Tongue (tissue), 2 donors: ENCODE results near the gene SOX8. TPM values are rescaled to one million over a fixed set of nuclear protein-coding genes. Genes with fewer than 3 reads are reported as not detected.

Experiments used
- DNase-seq: peaks from one replicate; pipeline ENCODE4 v3.0.0-alpha.2; 2015
- total RNA-seq: library from RNA; depleted of rRNA; stranded (reverse); fragments of >200 nt; gene quantifications from one replicate; pipeline ENCODE4 v1.2.3, GENCODE V29; 2014

Gene SOX8
- total RNA-seq, 1 donor from 2014 or later = 55.6 TPM

DNA sequence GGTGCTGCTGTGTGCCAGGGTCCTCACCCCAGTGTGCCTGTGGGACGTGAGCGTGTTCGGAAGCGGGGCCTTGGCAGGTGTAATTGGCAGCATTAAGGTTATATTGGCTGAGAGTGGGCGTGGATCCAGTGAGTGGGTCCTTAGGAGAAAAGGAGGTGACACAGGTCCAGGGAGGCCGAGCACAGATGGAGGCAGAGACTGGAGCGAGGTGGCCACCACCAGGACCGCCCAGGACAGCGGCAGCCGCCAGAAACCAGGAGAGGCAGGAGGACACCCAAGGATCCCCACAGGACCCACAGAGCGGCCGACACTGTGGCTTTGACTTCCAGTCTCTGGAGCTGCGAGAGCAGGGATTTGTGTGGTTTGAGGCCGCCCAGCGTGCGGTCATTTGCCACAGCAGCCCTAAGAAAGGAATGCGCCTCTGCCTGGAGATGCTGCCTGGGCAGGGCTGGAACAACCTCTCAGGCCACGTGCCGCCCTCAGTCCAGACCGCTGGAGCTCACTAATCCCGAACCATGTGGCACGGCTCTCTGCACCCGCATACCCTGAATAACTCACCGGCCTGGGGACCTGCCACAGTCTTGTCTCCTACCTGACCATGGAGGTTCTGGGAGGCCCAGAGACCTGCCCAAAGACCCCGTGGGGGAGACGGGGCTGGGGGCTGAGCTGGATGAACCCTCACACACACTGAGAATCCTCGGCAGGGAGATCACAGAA lies 45.4 kb downstream of the SOX8 start:
- peak; percentile 46 for DNase-seq

DNA sequence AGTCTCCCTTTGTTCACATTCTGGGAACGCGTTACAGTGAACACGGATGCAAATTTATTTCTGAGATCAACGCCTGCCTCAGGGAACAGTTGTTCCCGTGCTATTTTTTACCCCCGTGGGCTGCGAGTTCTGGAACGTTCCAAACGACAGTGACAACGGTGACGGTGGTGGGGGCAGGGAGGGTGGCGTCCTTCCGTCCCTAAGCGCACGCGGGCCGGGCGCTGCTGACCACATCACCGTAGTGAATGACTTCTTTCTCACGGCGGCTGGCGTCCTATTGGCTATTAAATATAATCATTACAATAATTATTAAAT lies 45.9 kb downstream of the SOX8 start:
- no peak for DNase-seq

DNA sequence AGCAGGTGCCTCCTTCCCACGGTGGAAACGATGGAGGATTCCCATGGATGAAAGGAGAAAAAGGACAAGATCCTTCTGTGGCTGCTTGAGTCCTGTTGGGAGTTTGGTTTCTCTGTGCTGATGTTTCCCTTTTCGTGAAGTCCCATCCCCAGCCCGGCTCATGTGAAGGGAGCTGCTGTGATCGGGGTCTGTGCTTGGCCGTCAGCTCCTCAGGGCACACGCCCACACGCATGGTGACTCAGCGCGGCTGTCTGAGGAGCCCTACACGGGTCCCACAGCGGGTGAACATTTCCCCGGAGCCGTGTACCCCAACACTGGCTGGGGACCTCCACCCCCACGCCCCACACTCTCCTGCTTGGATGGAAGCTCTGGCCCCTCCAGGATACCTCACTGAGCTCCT lies 46.5 kb downstream of the SOX8 start:
- no peak for DNase-seq

DNA sequence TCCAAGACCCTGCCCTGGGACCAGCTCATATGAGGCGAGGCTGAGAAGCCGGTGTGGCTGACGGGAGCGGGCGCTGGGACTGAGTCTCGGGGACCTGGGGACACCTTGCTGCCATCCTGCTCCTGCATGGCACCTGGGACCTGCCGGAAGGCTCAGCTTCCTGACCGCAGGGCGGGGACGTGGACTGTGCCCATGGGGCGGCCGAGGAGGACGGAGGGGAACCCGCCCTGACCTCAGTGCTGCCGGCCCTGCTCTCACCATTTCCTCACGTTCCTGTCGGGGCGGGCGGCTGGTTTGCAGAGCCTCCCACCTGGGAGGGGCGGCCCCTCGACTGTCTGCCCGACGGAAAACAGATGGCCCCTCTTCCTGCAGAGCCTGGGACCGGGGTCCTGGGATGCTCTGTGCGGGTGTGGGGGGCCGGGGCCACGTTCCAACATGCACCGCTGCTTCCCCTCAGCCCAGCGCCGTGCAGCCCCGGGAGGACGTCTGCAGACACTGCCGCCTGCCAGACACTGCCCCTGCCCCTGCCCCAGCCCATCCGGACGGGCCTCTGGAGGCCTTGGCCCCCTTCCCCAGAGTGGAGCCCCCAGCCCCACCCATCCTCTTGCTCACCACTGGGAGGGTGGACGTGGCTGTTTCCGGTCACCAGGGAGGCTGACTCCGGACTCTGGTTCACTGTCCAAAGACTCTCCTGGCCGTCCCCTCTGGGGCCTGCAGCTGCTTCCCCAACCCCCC lies 47.1 kb downstream of the SOX8 start:
- peak; percentile 74 for DNase-seq

DNA sequence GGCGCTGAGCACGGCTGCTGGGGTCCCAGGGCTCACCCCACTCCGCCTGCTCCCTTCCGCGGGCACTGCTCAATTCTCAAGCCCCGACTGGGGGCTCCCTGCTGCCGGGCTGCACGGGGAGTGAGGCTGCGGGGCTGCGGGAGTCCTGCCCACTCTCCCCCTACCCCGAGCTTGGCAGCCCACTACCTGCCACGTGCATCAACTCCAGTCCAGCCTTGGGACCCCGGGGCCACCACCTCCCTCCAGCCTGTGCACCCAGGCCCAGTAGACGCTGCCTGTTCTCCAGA lies 47.6 kb downstream of the SOX8 start:
- no peak for DNase-seq

DNA sequence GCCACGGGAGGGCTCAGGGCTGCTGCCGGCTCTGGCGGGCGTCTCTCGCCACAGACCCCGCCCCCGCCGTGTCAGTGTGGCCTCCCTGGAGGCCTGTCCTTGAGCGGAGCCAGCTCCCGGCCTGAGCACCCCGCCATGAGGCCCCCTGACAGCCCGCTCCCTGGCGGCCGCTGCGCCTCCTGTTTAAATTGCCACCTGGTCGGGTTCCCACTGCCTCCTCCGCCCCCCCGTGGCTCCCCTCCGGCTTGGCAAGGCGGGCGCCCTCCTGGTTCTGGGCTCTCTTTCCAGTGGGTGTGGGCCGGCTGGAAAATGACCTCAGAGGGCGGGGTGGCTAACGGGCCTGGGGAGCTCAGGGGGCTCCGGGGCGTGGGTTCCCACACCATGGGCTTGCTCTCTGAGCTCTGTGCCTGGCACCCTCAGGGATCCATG lies 48.9 kb downstream of the SOX8 start:
- DNase-seq = peak; percentile 71

DNA sequence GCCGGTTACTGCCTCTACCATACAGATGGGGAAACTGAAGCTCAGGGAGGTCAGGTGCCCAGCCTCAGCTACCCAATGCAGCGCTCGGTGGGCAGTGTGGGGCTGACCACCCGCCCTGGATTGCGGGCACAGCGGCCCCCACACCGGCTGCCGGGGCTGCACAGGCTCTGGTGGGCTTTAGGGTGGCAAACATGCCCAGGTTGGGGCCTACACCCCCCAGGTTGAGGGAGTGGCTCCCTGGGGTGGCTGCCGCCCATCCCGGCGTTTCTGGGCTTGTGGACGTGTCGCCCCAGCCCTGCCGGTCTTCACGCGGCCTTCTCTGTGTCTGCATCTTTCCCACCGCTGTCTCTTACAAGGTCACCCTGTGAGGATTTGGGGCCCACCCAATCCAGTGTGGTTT lies 50.1 kb downstream of the SOX8 start:
- DNase-seq = no peak

DNA sequence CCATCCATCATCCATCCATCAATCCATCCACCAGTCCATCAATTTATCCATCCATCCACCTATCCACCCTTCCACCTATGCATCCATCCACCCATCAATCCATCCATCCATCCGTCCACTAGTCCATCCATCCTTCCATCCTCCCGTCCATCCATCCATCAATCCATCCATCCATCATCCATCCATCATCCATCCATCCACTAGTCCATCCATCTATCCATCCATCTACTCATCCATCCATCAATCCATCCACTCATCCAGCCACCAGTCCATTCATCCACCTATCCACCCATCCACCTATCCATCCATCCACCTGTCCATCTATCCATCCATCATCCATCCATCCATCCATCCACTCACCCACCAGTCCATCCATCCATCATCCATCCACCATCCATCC lies 51.0 kb downstream of the SOX8 start:
- no peak for DNase-seq

DNA sequence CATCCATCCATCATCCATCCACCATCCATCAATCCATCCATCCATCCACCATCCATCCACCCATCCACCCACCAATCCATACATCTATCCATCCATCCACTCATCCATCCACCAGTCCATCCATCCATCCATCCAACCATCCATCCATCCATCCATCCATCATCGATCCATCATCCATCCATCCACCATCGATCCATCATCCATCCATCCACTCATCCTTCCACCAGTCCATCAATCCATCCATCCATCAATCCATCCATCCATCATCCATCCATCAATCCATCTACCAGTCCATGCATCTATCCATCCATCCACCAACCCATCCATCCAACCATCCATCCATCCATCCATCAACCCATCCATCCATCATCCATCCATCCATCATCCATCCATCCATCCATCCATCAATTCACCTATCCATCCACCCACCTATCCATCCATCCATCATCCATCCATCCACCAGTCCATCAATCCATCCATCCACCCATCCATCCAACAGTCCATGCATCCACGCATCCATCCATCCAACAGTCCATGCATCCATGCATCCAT lies 51.6 kb downstream of the SOX8 start:
- DNase-seq = no peak

DNA sequence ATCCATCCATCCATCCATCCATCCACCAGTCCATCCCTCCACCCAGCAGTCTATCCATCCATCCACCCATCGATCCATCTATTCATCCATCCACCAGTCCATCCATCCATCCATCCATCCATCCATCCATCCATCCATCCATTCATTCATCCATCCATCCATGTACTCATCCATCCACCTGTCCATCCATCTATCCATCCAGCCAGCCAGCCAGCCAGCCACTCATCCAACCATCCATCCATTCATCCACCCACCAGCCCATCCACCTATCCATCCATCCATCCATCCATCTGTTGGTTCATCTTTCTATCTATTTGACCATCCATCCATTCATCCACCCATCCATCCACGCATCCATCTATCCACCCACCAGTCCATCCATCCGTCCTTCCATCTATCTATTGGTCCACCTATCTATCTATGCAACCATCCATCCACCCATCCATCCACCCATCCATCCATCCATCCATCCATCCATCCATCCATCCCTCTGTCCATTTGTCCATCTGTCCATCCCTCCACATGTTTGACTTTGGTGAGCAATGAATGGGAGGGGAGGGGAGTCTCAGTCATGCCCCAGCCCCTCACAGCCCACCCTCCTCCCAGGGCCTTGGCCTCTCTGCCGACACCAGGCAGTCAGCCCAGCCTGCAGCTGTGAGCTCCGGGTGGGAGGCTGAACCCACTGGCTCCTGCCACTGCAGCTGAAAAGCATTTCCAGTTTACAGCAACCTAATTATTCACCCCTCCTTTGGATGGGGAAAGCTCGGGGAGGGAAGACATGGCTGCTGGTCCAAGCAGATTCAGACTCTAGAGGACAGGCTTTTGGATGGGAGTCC lies 52.9 kb downstream of the SOX8 start:
- peak; percentile 81 for DNase-seq

DNA sequence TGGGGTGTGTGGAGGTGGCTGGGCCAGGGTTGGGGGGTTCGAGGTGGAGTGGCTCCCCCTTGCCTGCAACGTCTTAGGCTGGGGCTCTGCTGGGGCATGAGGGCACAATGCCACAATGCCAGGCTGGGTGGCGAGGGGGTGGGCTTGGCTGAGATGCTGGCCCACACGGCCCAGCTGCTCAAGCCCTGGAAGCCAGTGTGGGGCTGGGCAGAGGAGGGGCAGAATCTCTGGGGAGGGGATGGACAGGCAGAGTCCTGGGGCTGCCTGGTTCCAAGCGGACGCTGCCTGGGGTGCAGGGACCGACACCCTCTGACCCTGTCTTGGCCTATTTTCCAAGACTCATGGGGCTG lies 53.5 kb downstream of the SOX8 start:
- DNase-seq = peak; percentile 65

DNA sequence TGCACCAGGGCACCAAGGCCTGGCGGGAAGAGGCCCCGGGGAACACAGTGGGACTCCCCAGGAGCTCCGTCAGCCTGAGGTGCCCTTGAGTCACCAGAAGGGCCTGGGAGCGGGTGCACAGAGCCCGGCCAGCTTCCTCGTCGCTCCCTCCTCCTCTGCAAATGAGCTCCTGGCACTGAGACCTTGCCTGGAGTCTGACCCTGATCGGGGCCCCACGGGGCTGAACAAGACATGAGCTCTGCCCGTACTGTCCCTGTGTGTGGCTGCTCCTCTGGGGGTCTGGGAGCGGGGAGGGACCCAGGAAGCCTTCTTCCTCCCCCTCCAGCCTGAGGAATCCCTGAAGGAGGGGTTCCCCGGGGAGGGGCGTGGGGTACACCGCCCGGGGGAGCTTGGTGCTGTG lies 54.6 kb downstream of the SOX8 start:
- DNase-seq = no peak

Other genes starting within 250 kb of the SOX8 start
- 36.1 TPM for gene CIAO3, start 240.8 kb upstream of the SOX8 start, total RNA-seq
- 5.3 TPM for gene MSLN, start 221.0 kb upstream of the SOX8 start, total RNA-seq
- 11.6 TPM for gene RPUSD1, start 193.4 kb upstream of the SOX8 start, total RNA-seq
- 14.9 TPM for gene CHTF18, start 193.2 kb upstream of the SOX8 start, total RNA-seq
- gene GNG13, start 181.0 kb upstream of the SOX8 start, total RNA-seq = not detected
- gene LMF1, start 10.8 kb upstream of the SOX8 start, total RNA-seq = 40.6 TPM
- gene SSTR5, start 91.0 kb downstream of the SOX8 start, total RNA-seq = 0.72 TPM
- not detected for gene C1QTNF8, start 114.5 kb downstream of the SOX8 start, total RNA-seq
- gene CACNA1H, start 171.3 kb downstream of the SOX8 start, total RNA-seq = 40.3 TPM
- gene TPSG1, start 243.5 kb downstream of the SOX8 start, total RNA-seq = not detected
- gene TPSB2, start 248.4 kb downstream of the SOX8 start, total RNA-seq = 5.8 TPM